ENCODE measurements around the gene ZNF581.

ZNF581 gene

GRCh38 chr19:55611300-55611982 lies 32.0 kb upstream of the ZNF581 start:
- in situ Hi-C loops (cut with MboI; ENCODE audit: low sequenced_read_pairs): no loop called here

- in situ Hi-C loops (cut with MboI; ENCODE audit: low sequenced_read_pairs): no loop called here
These were observed 31.3 kb upstream of the ZNF581 start for GRCh38 chr19:55611983-55612645.

- in situ Hi-C loops (cut with MboI; ENCODE audit: low sequenced_read_pairs): no loop called here
These were observed 30.1 kb upstream of the ZNF581 start for GRCh38 chr19:55613396-55613795.

DNA sequence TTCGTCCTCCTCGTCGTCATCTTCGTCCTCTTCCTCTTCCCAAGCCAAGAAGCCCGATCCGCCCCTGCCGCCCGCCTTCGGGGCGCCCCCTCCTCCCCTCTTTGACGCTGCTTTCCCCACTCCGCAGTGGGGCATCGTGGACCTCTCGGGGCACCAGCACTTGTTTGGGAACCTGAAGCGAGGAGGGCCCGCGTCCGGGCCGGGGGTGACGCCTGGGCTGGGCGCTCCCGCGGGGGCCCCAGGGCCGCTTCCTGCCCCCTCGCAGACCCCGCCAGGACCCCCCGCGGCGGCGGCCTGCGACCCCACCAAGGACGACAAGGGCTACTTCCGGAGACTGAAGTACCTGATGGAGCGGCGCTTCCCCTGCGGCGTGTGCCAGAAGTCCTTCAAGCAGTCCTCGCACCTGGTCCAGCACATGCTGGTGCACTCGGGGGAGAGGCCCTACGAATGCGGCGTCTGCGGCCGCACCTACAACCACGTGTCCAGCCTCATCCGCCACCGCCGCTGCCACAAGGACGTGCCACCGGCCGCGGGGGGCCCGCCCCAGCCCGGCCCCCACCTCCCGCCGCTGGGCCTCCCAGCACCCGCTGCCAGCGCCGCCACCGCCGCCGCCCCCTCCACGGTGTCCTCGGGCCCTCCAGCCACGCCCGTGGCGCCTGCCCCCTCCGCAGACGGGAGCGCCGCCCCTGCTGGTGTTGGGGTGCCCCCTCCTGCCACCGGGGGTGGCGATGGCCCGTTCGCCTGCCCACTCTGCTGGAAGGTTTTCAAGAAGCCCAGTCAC lies 29.3 kb upstream of the ZNF581 start:
- in situ Hi-C loops (cut with MboI; ENCODE audit: low sequenced_read_pairs): no loop called here

DNA sequence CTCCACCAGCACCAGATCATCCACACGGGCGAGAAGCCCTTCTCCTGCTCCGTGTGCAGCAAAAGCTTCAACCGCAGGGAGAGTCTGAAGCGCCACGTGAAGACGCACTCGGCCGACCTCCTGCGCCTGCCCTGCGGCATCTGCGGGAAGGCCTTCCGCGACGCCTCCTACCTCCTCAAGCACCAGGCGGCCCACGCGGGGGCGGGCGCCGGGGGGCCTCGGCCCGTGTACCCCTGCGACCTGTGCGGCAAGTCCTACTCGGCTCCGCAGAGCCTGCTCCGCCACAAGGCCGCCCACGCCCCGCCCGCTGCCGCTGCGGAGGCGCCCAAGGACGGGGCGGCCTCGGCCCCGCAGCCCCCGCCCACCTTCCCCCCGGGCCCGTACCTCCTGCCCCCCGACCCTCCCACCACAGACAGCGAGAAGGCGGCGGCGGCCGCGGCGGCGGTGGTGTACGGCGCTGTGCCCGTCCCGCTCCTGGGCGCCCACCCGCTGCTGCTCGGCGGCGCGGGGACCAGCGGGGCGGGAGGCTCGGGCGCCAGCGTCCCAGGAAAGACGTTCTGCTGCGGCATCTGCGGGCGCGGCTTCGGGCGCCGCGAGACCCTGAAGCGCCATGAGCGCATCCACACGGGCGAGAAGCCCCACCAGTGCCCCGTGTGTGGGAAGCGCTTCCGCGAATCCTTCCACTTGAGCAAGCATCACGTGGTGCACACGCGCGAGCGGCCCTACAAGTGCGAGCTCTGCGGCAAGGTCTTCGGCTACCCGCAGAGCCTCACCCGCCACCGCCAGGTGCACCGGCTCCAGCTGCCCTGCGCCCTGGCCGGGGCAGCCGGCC lies 28.5 kb upstream of the ZNF581 start:
- in situ Hi-C loops (cut with MboI; ENCODE audit: low sequenced_read_pairs): no loop called here

DNA sequence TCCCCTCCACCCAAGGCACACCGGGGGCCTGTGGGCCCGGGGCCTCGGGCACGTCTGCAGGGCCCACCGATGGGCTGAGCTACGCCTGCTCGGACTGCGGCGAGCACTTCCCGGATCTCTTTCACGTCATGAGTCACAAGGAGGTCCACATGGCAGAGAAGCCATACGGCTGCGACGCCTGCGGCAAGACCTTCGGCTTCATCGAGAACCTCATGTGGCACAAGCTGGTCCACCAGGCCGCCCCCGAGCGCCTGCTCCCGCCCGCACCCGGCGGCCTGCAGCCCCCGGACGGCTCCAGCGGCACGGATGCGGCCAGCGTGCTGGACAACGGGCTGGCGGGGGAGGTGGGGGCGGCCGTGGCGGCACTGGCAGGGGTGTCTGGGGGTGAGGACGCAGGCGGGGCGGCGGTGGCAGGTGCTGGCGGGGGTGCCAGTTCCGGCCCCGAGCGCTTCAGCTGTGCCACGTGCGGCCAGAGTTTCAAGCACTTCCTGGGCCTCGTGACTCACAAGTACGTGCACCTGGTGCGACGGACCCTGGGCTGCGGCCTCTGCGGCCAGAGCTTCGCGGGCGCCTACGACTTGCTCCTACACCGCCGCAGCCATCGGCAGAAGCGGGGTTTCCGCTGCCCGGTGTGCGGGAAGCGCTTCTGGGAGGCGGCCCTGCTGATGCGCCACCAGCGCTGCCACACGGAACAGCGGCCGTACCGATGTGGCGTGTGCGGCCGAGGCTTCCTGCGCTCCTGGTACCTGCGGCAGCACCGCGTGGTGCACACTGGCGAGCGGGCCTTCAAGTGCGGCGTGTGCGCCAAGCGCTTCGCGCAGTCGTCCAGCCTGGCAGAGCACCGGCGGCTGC lies 27.7 kb upstream of the ZNF581 start:
- in situ Hi-C loops (cut with MboI; ENCODE audit: low sequenced_read_pairs): no loop called here

- in situ Hi-C loops (cut with MboI; ENCODE audit: low sequenced_read_pairs): no loop called here
These were observed 27.0 kb upstream of the ZNF581 start for GRCh38 chr19:55616395-55616875.

GRCh38 chr19:55617426-55617825 lies 26.0 kb upstream of the ZNF581 start:
- in situ Hi-C loops (cut with MboI; ENCODE audit: low sequenced_read_pairs): no loop called here

- in situ Hi-C loops (cut with MboI; ENCODE audit: low sequenced_read_pairs): no loop called here
These were observed 25.0 kb upstream of the ZNF581 start for GRCh38 chr19:55618426-55618825.

DNA sequence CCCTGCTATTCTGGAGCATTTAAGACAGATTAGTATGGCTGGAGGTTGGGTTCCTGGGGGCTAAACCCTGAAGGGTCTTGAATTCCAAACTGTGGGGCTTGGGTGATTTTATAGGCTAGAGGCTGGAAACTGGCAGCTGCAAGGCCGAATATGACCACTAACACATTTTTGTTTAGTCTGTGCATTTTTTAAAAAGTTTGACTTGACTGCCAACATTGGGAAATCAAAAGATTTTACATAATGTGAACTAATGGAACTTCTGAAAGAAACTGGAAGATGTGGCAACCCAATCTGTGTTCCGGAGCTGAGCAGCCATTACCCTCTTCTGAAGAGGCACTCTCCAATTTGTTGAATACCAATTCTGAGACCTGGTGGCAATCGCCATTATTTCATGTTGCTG lies 24.2 kb upstream of the ZNF581 start:
- in situ Hi-C loops (cut with MboI; ENCODE audit: low sequenced_read_pairs): no loop called here

GRCh38 chr19:55620410-55621204 lies 22.8 kb upstream of the ZNF581 start:
- in situ Hi-C loops (cut with MboI; ENCODE audit: low sequenced_read_pairs): no loop called here

DNA sequence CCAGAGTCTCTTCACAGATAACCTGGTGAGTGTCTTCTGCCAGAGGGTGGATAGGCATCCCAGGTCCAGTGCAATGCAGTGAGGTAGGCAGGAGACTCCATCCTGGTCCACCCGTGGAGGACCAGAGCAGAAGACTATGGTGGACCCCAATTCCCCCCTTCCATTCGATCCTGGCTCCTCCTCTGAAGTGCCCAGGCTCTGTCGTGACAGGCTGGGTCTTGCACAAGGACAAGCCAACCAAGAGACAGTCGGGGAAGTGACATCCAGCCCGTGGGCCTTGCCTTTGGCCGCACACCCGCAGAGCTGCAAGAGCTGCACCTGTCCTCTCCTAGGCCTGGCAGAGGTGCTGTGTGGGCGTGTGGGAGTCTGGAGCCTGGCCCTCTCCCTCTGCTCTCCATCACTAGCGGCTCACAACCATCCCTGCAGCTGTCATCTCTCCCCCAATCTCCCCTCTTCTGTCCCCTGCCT lies 22.2 kb upstream of the ZNF581 start:
- in situ Hi-C loops (cut with MboI; ENCODE audit: low sequenced_read_pairs): no loop called here

- in situ Hi-C loops (cut with MboI; ENCODE audit: low sequenced_read_pairs): no loop called here
These were observed 21.7 kb upstream of the ZNF581 start for GRCh38 chr19:55621673-55622231.

- in situ Hi-C loops (cut with MboI; ENCODE audit: low sequenced_read_pairs): no loop called here
These were observed 21.0 kb upstream of the ZNF581 start for GRCh38 chr19:55622242-55622969.

DNA sequence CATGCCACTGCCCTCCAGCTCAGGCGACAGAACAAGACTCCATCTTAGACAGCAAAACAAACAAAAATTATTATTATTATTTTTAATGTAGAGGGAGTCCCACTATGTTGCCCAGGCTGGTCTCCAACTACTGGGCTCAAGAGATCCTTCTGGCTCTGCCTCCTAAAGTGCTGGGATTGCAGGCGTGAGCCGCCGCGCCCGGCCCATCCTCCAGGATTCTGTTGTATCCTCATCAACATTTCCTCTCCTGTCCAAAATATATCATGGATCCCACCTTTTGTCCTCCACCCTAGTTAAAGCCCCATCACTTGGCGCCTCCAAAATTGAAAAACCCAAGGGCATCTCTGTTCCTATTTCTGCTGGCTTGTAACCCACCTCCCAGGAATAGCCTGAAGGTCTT lies 20.3 kb upstream of the ZNF581 start:
- in situ Hi-C loops (cut with MboI; ENCODE audit: low sequenced_read_pairs): no loop called here

DNA sequence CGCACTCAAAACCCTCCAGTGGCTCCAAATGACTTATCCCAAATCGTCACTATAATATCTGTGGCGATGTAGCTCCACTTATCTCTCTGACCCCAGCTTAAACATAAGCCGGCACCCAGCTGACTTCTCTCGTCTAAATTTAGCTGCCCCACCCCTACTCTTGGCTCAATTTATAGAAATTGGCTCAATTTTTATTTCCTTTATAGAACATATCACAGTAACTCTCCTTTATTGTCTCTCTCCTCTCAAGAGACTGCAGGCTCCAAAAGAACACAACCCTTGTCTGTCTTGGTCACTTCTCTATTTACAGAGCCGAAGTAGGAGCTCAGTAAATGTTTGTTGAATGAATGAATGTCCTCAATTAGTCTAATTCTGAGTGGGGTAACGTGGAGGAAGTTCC lies 19.9 kb upstream of the ZNF581 start:
- in situ Hi-C loops (cut with MboI; ENCODE audit: low sequenced_read_pairs): no loop called here

- in situ Hi-C loops (cut with MboI; ENCODE audit: low sequenced_read_pairs): no loop called here
These were observed 19.1 kb upstream of the ZNF581 start, which contains the start of gene ZNF784 for GRCh38 chr19:55624109-55625003. Gene ZNF784, minus strand, starts transcription at chr19:55624566. Its CDS starts 5 bp downstream, at chr19:55624561.
